HCT116 (cell line): ENCODE data around the gene RHBDD1.

Source experiments
- EGR1 ChIP-seq: IDR thresholded peaks from 2 replicates; pipeline ENCODE4 v1.6.1; 2012; ENCODE audit warnings: low read depth
- EZH2 ChIP-seq: fragments of 200-600 bp; sonication (generic); IDR thresholded peaks from 2 replicates; pipeline ENCODE4 v1.6.1; 2017; ENCODE audit warnings: antibody characterized with exemption, mixed run types
- POLR2A ChIP-seq: IDR thresholded peaks from 2 replicates; pipeline ENCODE4 v1.7.0; 2011; ENCODE audit warnings: borderline replicate concordance; ENCODE audit not compliant: insufficient read depth, insufficient read length; ENCODE audit errors: extremely low read depth
- POLR2AphosphoS5 ChIP-seq: IDR thresholded peaks from 2 replicates; pipeline ENCODE4 v1.6.1; 2011; ENCODE audit warnings: mild to moderate bottlenecking, low read depth, low read length, moderate library complexity
- RAD21 ChIP-seq: IDR thresholded peaks from 2 replicates; pipeline ENCODE4 v1.6.1; 2012; ENCODE audit warnings: low read depth, mild to moderate bottlenecking
- YY1 ChIP-seq: IDR thresholded peaks from 2 replicates; pipeline ENCODE4 v1.6.1; 2011; ENCODE audit warnings: low read length, low read depth, moderate library complexity, mild to moderate bottlenecking; ENCODE audit not compliant: insufficient replicate concordance; ENCODE audit errors: extremely low read depth
- ZFX ChIP-seq: fragments of 450-650 bp; IDR thresholded peaks from 2 replicates; pipeline ENCODE4 v1.6.1; 2017
- ZNF274 ChIP-seq: fragments of 200-500 bp; sonication (Bioruptor generic); IDR thresholded peaks from 2 replicates; pipeline ENCODE4 v1.6.1; 2014; ENCODE audit warnings: mild to moderate bottlenecking, low read depth, low read length, inconsistent platforms
- TF ChIP-seq, protein P1 (sequence below), 3 experiments: fragments of 200-600 bp in 1 of 3; sonication (generic) in 1 of 3; IDR thresholded peaks in 2 of 3; conservative IDR thresholded peaks in 1 of 3; 2 replicates each; pipeline ENCODE4 v1.5.1; 2012 to 2017; ENCODE audit warnings: low read depth in 2 of 3, low read length in 2 of 3, antibody characterized with exemption in 1 of 3, borderline replicate concordance in 1 of 3, control low read depth in 1 of 3, mild to moderate bottlenecking in 1 of 3, mixed read lengths in 1 of 3, mixed run types in 1 of 3, moderate library complexity in 1 of 3; ENCODE audit not compliant: insufficient read depth in 1 of 3
- TF ChIP-seq, protein P2 (sequence below): IDR thresholded peaks from 2 replicates; pipeline ENCODE4 v1.6.1; 2012; ENCODE audit warnings: low read depth
- TF ChIP-seq, protein P3 (sequence below): IDR thresholded peaks from 2 replicates; pipeline ENCODE4 v1.6.1; 2012
- TF ChIP-seq, protein P4 (sequence below): IDR thresholded peaks from 2 replicates; pipeline ENCODE4 v1.6.1; 2012
- TF ChIP-seq, protein P5 (sequence below): IDR thresholded peaks from 2 replicates; pipeline ENCODE4 v1.6.1; 2011; ENCODE audit warnings: mild to moderate bottlenecking, low read length, moderate library complexity; ENCODE audit not compliant: insufficient replicate concordance; ENCODE audit errors: extremely low read depth

DNA sequence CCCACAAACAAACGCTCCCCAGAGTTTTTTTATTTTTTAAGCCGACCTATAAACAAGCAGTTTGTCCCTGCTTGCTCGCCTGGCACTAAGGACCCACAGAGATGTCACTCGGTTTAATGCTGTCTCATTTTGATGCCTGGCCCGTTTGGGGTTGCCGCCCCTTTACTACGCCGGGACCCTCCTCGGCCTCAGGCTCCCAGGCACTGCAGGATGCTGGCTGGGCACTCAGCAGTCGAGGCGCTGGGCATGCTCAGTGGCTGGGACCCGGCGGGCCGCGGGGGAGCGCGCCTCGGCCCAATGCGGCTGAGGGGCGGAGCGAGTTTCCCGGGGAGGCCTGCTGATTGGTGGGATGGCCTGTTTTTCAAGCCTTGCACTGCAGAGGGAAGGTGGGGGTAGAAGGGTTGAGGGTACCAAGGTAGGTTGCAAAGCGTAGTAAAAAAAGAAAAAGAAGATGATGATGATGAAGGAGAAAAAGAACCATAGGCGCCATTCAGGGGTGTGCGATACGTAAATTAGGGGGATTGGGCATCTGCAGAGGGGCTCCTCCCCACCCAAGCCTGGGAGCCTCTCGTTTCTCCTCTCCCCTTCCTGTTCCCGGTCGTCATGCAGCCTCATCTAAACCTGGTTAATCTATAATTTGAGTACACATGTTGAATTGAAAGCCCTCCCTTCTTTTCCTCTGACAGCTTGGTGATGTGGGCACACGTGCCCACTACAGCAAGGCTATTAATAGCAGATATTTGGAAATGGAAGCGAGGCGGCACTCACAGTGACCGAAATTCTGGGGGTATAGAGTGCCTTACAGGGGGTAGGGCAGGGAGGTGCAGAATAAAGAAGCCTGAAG is 34.7 kb upstream of the RHBDD1 start:
- TF ChIP-seq, protein P1, sequence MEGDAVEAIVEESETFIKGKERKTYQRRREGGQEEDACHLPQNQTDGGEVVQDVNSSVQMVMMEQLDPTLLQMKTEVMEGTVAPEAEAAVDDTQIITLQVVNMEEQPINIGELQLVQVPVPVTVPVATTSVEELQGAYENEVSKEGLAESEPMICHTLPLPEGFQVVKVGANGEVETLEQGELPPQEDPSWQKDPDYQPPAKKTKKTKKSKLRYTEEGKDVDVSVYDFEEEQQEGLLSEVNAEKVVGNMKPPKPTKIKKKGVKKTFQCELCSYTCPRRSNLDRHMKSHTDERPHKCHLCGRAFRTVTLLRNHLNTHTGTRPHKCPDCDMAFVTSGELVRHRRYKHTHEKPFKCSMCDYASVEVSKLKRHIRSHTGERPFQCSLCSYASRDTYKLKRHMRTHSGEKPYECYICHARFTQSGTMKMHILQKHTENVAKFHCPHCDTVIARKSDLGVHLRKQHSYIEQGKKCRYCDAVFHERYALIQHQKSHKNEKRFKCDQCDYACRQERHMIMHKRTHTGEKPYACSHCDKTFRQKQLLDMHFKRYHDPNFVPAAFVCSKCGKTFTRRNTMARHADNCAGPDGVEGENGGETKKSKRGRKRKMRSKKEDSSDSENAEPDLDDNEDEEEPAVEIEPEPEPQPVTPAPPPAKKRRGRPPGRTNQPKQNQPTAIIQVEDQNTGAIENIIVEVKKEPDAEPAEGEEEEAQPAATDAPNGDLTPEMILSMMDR (IDR thresholded peaks at IDR 0.05 in 2 of 3, conservative IDR thresholded peaks at IDR 0.05 in 1 of 3; ENCODE audit: borderline replicate concordance in 1 of 3, insufficient read depth in 1 of 3, low read depth in 2 of 3, low read length in 2 of 3): no peak
- peak; percentile 6 for TF ChIP-seq POLR2A
- TF ChIP-seq, protein P2, sequence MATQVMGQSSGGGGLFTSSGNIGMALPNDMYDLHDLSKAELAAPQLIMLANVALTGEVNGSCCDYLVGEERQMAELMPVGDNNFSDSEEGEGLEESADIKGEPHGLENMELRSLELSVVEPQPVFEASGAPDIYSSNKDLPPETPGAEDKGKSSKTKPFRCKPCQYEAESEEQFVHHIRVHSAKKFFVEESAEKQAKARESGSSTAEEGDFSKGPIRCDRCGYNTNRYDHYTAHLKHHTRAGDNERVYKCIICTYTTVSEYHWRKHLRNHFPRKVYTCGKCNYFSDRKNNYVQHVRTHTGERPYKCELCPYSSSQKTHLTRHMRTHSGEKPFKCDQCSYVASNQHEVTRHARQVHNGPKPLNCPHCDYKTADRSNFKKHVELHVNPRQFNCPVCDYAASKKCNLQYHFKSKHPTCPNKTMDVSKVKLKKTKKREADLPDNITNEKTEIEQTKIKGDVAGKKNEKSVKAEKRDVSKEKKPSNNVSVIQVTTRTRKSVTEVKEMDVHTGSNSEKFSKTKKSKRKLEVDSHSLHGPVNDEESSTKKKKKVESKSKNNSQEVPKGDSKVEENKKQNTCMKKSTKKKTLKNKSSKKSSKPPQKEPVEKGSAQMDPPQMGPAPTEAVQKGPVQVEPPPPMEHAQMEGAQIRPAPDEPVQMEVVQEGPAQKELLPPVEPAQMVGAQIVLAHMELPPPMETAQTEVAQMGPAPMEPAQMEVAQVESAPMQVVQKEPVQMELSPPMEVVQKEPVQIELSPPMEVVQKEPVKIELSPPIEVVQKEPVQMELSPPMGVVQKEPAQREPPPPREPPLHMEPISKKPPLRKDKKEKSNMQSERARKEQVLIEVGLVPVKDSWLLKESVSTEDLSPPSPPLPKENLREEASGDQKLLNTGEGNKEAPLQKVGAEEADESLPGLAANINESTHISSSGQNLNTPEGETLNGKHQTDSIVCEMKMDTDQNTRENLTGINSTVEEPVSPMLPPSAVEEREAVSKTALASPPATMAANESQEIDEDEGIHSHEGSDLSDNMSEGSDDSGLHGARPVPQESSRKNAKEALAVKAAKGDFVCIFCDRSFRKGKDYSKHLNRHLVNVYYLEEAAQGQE: no peak
- no peak for TF ChIP-seq ZFX
- TF ChIP-seq, protein P3, sequence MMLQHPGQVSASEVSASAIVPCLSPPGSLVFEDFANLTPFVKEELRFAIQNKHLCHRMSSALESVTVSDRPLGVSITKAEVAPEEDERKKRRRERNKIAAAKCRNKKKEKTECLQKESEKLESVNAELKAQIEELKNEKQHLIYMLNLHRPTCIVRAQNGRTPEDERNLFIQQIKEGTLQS: no peak
- TF ChIP-seq EZH2: no peak
- TF ChIP-seq, protein P4, sequence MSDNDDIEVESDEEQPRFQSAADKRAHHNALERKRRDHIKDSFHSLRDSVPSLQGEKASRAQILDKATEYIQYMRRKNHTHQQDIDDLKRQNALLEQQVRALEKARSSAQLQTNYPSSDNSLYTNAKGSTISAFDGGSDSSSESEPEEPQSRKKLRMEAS: no peak
- TF ChIP-seq, protein P5, sequence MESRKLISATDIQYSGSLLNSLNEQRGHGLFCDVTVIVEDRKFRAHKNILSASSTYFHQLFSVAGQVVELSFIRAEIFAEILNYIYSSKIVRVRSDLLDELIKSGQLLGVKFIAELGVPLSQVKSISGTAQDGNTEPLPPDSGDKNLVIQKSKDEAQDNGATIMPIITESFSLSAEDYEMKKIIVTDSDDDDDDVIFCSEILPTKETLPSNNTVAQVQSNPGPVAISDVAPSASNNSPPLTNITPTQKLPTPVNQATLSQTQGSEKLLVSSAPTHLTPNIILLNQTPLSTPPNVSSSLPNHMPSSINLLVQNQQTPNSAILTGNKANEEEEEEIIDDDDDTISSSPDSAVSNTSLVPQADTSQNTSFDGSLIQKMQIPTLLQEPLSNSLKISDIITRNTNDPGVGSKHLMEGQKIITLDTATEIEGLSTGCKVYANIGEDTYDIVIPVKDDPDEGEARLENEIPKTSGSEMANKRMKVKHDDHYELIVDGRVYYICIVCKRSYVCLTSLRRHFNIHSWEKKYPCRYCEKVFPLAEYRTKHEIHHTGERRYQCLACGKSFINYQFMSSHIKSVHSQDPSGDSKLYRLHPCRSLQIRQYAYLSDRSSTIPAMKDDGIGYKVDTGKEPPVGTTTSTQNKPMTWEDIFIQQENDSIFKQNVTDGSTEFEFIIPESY: no peak
- TF ChIP-seq YY1: no peak
- TF ChIP-seq POLR2AphosphoS5: no peak
- TF ChIP-seq ZNF274: no peak
- no peak for TF ChIP-seq RAD21
- TF ChIP-seq EGR1: no peak
